Sigmoid colon (tissue), 4 donors: ENCODE measurements around the gene CCP110.

Source experiments
- CTCF ChIP-seq, 4 experiments: fragments of 450-650 bp in 3 of 4; fragments of 200-600 bp in 1 of 4; IDR thresholded peaks; one replicate each; pipeline ENCODE4 v1.5.1; 2016 to 2019; ENCODE audit warnings: antibody characterized with exemption in 4 of 4, mild to moderate bottlenecking in 3 of 4, moderate library complexity in 2 of 4
- EP300 ChIP-seq, 4 donors: sonication (generic); formaldehyde crosslinking; IDR thresholded peaks; one replicate each; pipeline ENCODE4 v1.6.1; 2017; ENCODE audit warnings: antibody characterized with exemption in 4 of 4
- POLR2A ChIP-seq, 2 donors: fragments of 450-650 bp; IDR thresholded peaks; one replicate each; pipeline ENCODE4 v1.6.1; 2016; ENCODE audit warnings: antibody characterized with exemption in 2 of 2, mild to moderate bottlenecking in 2 of 2, moderate library complexity in 2 of 2
- POLR2AphosphoS5 ChIP-seq, 4 donors: sonication (generic); formaldehyde crosslinking; IDR thresholded peaks; one replicate each; pipeline ENCODE4 v1.6.1; 2017; ENCODE audit warnings: antibody characterized with exemption in 4 of 4

GRCh38 chr16:19549673-19550072 is 25.9 kb downstream of the CCP110 start:
- TF ChIP-seq CTCF (IDR thresholded peaks at IDR 0.05) (no peak), POLR2A (IDR thresholded peaks at IDR 0.05) (no peak), EP300 (IDR thresholded peaks at IDR 0.05) (no peak), POLR2AphosphoS5 (IDR thresholded peaks at IDR 0.05) (no peak)
